DND-41 (cell line): ENCODE data around the gene DVL1.

Experiments used
- EZH2 ChIP-seq: IDR thresholded peaks from 3 replicates; pipeline ENCODE4 v1.6.1; 2012; ENCODE audit warnings: borderline replicate concordance, low read depth, mild to moderate bottlenecking, moderate library complexity, low read length, inconsistent platforms; ENCODE audit not compliant: severe bottlenecking
- TF ChIP-seq, protein P1 (sequence below): IDR thresholded peaks from 2 replicates; pipeline ENCODE4 v1.5.1; 2012; ENCODE audit warnings: borderline replicate concordance, low read length, moderate library complexity, mild to moderate bottlenecking; ENCODE audit not compliant: poor library complexity, severe bottlenecking; ENCODE audit errors: extremely low read depth

DNA sequence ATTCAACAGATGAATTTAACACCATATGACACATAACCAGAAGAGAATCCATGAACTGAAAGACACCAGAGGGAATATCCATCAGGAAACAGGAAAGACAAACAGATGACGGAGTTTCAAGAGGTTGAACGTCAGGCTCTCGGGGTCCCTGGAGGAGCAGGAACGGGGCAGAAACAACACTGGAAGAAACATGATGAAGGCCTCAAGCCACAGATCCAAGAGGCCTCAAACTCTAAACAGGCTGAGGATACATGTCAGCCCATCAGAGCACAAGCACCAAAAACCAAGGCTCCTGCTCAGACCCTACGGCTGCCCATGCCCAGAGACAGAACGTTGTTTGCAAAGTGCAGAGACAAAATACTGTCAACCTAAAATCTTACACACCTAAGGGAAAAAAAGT is 31.8 kb downstream of the DVL1 start:
- TF ChIP-seq, protein P1, sequence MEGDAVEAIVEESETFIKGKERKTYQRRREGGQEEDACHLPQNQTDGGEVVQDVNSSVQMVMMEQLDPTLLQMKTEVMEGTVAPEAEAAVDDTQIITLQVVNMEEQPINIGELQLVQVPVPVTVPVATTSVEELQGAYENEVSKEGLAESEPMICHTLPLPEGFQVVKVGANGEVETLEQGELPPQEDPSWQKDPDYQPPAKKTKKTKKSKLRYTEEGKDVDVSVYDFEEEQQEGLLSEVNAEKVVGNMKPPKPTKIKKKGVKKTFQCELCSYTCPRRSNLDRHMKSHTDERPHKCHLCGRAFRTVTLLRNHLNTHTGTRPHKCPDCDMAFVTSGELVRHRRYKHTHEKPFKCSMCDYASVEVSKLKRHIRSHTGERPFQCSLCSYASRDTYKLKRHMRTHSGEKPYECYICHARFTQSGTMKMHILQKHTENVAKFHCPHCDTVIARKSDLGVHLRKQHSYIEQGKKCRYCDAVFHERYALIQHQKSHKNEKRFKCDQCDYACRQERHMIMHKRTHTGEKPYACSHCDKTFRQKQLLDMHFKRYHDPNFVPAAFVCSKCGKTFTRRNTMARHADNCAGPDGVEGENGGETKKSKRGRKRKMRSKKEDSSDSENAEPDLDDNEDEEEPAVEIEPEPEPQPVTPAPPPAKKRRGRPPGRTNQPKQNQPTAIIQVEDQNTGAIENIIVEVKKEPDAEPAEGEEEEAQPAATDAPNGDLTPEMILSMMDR = no peak
- TF ChIP-seq EZH2 = no peak
